Activated T-helper 2 cell treated with anti-CD3 and anti-CD28 coated beads, Interferon-gamma antibody, Interleukin-2, Interleukin-4, amounts not matched to agents 10 μg/mL and 5 μg/mL and 100 μg/mL, durations not matched to agents 14 hours and 24 hours and 36 hours (primary cell): ENCODE data around the gene CPNE1. TPM values are rescaled to one million over a fixed set of nuclear protein-coding genes. Genes with fewer than 3 reads are reported as not detected.

Source experiments
- DNase-seq: peaks from one replicate; pipeline ENCODE4 v3.0.0; 2021; ENCODE audit warnings: low spot score
- H3K27ac Mint-ChIP-seq: one replicate; pipeline ENCODE4 v1.8.0; 2021; ENCODE audit warnings: mixed read lengths
- H3K27me3 Mint-ChIP-seq: one replicate; pipeline ENCODE4 v1.8.0; 2021; ENCODE audit warnings: low read depth, mixed read lengths
- H3K36me3 Mint-ChIP-seq: one replicate; pipeline ENCODE4 v1.8.0; 2021; ENCODE audit warnings: low read depth, mixed read lengths
- H3K4me1 Mint-ChIP-seq: one replicate; pipeline ENCODE4 v1.8.0; 2021; ENCODE audit warnings: low read depth, mixed read lengths
- H3K4me3 Mint-ChIP-seq: one replicate; pipeline ENCODE4 v1.8.0; 2021; ENCODE audit warnings: low read depth, mild to moderate bottlenecking, moderate library complexity, mixed read lengths
- H3K9me3 Mint-ChIP-seq: one replicate; pipeline ENCODE4 v1.8.0; 2021; ENCODE audit warnings: mixed read lengths
- intact Hi-C: fragments of 100-400 bp; cut with micrococcal nuclease; formaldehyde crosslinking; loops from one replicate; pipeline ENCODE4 v1.15.1; 2023
- total RNA-seq: library from RNA; stranded (reverse); gene quantifications from 2 replicates; pipeline ENCODE4 v1.2.3, GENCODE V29; 2022

CPNE1 gene
- total RNA-seq, 1 donor from 2014 or later = 347 TPM

- H3K27me3 Mint-ChIP-seq = no peaks in the 10 kb centered on the region
- H3K27ac Mint-ChIP-seq = peak overlapping the region; percentile 87
- peaks cover 22% of the 10 kb centered on the region for H3K4me1 Mint-ChIP-seq
- intact Hi-C loops = loop anchor here (1.0 to 10.0 kb wide), 7 partner anchors 41 to 527 kb away; partner anchors contain the start of genes NFS1, PHF20, RBM39 and ROMO1
- DNase-seq = peak; percentile 72
- H3K4me3 Mint-ChIP-seq = peak overlapping the region; percentile 84
- no peaks in the 10 kb centered on the region for H3K9me3 Mint-ChIP-seq
- peaks cover 6% of the 10 kb centered on the region for H3K36me3 Mint-ChIP-seq
Measured at GRCh38 chr20:35619196-35620095, 45.3 kb downstream of the CPNE1 start.

DNA sequence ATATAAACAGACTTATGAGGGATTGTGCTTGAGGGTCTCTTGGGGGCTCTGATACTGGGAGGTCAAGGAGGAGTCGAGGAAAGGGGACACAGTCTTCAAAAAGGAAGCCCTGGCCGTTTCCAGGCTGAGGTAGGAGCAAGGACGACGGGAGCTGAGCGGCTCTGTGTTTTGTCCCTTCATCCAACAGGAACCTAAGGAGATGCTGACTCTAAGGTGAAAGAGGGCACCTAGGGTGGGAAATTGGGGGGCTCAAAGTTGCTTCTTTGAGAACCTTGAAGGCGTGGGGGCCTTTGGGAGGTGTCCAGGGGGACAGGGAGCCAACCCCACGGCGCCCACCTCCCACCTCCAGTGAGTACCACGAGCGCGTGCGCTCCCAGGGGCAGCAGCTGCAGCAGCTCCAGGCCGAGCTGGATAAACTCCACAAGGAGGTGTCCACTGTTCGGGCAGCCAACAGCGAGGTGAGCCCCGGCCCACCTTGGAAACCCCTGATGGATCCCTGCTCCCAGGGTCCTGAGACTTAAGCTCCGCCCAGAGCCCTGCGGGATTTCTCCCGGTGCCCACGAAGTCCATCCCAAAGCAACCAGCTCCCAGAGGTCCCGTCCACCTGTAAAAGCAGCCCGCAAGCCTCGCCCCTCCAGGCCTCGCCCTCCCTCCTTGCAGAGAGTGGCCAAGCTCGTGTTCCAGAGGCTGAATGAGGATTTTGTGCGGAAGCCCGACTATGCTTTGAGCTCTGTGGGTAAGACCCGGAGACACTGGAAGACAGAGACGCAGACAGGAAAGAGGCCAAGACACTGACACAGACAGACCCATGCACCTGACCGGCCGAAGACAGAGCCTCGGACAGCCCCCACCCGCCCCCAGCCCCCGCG lies 46.2 kb downstream of the CPNE1 start:
- peaks cover 22% of the 10 kb centered on the region for H3K4me1 Mint-ChIP-seq
- H3K27ac Mint-ChIP-seq = peak overlapping the region; percentile 88
- no peaks in the 10 kb centered on the region for H3K9me3 Mint-ChIP-seq
- intact Hi-C loops = loop anchor here (1.0 to 10.0 kb wide), 7 partner anchors 42 to 526 kb away; partner anchors contain the start of genes NFS1, PHF20, RBM39 and ROMO1
- H3K4me3 Mint-ChIP-seq = peak overlapping the region; percentile 84
- no peaks in the 10 kb centered on the region for H3K27me3 Mint-ChIP-seq
- peaks cover 6% of the 10 kb centered on the region for H3K36me3 Mint-ChIP-seq
- no peak for DNase-seq

DNA sequence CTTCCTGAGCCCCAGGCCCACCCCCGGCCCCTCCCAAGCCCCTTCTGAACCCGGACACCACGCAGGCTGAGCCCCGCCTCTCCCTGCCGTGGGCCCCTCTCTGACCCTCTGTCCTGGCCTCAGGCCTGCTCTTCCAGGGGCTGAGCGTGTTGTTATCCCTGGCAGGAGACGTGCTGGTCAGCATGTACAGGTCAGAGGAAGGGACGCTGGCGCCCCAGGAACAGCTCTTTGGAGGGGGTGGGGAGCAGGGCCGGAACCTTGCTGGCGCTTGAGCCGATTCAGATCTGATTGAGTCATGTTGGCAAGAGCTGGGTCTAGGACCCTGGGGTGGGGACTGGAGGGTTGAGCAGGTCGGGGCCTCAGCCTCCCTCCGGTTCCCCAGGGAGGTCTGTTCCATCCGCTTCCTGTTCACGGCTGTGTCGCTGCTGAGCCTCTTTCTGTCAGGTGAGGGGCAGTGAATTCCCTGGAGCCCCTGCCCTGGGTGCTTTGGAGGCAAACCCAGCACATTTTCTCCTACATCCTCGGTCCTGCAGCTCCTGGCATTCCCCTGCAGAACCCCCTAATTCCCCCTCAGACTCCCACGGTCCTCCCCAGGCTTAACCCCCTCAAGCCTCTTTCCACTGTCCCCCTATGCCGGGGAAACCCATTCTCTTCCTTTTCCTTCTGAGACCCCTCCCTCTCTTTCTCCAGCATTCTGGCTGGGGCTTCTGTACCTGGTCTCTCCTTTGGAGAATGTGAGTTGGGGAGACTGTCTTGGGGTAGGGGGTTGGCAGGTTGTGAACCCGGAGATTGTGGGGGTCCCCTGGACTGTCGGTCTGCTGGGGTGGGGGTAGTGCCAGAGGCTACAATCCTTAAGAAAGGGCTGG lies 47.1 kb downstream of the CPNE1 start:
- intact Hi-C loops = loop anchor here (2.0 to 10.0 kb wide), 6 partner anchors 75 to 525 kb away; partner anchors contain the start of genes ERGIC3, NFS1, PHF20 and ROMO1
- H3K27me3 Mint-ChIP-seq = no peaks in the 10 kb centered on the region
- H3K36me3 Mint-ChIP-seq = peaks cover 6% of the 10 kb centered on the region
- H3K27ac Mint-ChIP-seq = peak overlapping the region; percentile 88
- peak; percentile 28 for DNase-seq
- no peaks in the 10 kb centered on the region for H3K9me3 Mint-ChIP-seq
- peak overlapping the region; percentile 84 for H3K4me3 Mint-ChIP-seq
- peaks cover 22% of the 10 kb centered on the region for H3K4me1 Mint-ChIP-seq

DNA sequence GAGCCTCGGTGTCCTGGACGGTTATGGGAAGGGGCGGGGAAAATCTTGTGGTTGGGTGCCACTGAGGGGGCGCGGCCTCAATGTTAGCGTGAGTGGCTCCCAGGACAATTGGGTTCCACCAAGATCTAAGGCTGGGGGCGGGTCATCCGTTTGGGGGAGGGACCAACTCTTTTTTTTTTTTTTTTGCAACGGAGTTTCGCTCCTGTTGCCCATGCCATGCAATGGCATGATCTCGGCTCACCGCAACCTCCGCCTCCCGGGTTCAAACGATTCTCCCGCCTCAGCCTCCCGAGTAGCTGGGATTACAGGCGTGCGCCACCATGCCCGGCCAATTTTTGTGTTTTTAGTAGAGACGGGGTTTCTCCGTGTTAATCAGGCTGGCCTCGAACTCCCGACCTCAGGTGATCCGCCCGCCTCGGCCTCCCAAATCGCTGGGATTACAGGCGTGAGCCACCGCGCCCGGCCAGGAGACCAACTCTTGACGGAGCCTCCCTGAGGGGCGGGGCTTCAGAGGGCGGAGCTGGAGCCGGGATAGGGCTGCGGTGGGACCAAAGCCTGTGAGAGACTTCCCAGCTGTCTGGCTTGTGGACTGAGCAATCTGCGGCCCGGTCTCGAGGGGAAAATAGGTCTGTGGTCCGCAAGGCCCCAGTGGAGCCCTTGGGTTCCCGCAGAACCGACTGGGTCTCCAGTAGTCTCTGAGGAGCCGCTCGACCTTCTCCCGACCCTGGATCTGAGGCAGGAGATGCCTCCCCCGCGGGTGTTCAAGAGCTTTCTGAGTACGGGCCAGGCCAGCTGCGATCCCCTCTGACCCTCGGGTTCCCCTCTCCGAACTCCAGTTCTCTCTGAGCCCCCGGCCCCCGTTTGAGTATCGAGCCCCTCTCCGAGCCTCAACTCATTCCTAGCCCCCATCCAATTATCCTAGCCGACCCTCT lies 48.0 kb downstream of the CPNE1 start:
- peak; percentile 54 for DNase-seq
- H3K27ac Mint-ChIP-seq = peak overlapping the region; percentile 88
- H3K9me3 Mint-ChIP-seq = no peaks in the 10 kb centered on the region
- peaks cover 22% of the 10 kb centered on the region for H3K4me1 Mint-ChIP-seq
- H3K27me3 Mint-ChIP-seq = no peaks in the 10 kb centered on the region
- peaks cover 4% of the 10 kb centered on the region for H3K36me3 Mint-ChIP-seq
- intact Hi-C loops = loop anchor here (1.0 to 10.0 kb wide), 6 partner anchors 48 to 524 kb away; partner anchors contain the start of genes CPNE1, ERGIC3, PHF20 and RBM12
- peak overlapping the region; percentile 84 for H3K4me3 Mint-ChIP-seq

- DNase-seq = peak; percentile 98
- Mint-ChIP-seq H3K4me3 (peak within 1 kb of the TSS; percentile 84), H3K9me3 (no peaks in the 10 kb centered on the region), H3K27ac (peak within 1 kb of the TSS; percentile 92), H3K4me1 (peaks cover 22% of the 10 kb centered on the region), H3K27me3 (no peaks in the 10 kb centered on the region), H3K36me3 (no peaks in the 10 kb centered on the region)
- intact Hi-C loops = loop anchor here (1.0 to 10.0 kb wide), 7 partner anchors 48 to 524 kb away; partner anchors contain the start of genes CEP250, CPNE1, ERGIC3 and PHF20
Measured at GRCh38 chr20:35615667-35616464, 48.8 kb downstream of the CPNE1 start, which contains the start of gene SPAG4. Gene SPAG4, plus strand, starts transcription at chr20:35615829. Its CDS starts 175 bp downstream, at chr20:35616004.

GRCh38 chr20:35611482-35611881 lies 53.2 kb downstream of the CPNE1 start:
- peaks cover 2% of the 10 kb centered on the region for H3K4me1 Mint-ChIP-seq
- intact Hi-C loops = loop anchor here (10.0 kb wide), 1 partner anchor 273 kb away; no protein-coding TSS in a partner anchor
- no peaks in the 10 kb centered on the region for H3K27me3 Mint-ChIP-seq
- H3K4me3 Mint-ChIP-seq = no peak overlapping the region
- H3K36me3 Mint-ChIP-seq = no peaks in the 10 kb centered on the region
- no peaks in the 10 kb centered on the region for H3K9me3 Mint-ChIP-seq
- no peak for DNase-seq
- H3K27ac Mint-ChIP-seq = no peak overlapping the region

- H3K4me3 Mint-ChIP-seq = no peak overlapping the region
- DNase-seq = no peak
- intact Hi-C loops = loop anchor here (10.0 kb wide), 1 partner anchor 274 kb away; no protein-coding TSS in a partner anchor
- no peaks in the 10 kb centered on the region for H3K27me3 Mint-ChIP-seq
- H3K27ac Mint-ChIP-seq = no peak overlapping the region
- peaks cover 2% of the 10 kb centered on the region for H3K4me1 Mint-ChIP-seq
- H3K36me3 Mint-ChIP-seq = no peaks in the 10 kb centered on the region
- H3K9me3 Mint-ChIP-seq = no peaks in the 10 kb centered on the region
Measured at GRCh38 chr20:35610833-35611427, 53.8 kb downstream of the CPNE1 start.

DNA sequence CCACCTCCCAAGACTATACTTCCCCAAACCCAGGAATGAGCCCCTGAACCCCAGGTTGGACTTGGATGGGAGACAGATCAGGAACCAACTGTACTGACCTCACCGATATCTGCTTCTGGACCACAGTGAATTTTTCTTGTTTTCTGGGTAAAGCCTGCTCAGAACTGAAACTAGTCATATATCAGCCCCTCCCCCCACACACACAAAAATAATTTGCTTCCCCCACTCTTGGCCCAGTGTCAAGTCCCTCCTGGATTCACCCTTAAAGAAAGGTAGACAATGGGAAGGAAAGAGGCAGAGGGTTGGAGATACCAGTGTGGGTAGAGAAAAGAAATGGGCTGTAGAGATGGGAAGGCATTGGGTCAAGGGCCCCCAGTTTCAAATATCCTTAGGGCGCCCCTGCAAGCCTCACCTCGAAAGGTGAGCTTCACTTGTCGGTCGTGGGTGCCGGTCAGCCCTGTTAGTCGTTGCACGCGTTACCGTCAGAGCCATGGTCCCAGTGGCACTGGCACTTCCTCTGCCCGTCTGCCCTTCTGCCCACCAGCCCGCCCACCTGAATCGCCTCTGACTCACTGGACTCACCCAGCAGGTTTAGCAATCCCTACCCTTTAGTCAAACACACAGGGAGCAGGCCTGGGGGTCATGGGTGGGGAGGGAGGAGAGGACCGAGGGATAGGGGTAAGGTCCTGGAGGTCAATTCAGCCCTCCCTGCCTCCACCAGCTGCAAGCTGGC lies 57.5 kb downstream of the CPNE1 start:
- intact Hi-C loops = no loop called here
- Mint-ChIP-seq H3K9me3 (no peaks in the 10 kb centered on the region), H3K36me3 (no peaks in the 10 kb centered on the region), H3K4me3 (no peak overlapping the region), H3K27ac (no peak overlapping the region), H3K4me1 (peaks cover 2% of the 10 kb centered on the region), H3K27me3 (peaks cover 11% of the 10 kb centered on the region)
- no peak for DNase-seq

DNA sequence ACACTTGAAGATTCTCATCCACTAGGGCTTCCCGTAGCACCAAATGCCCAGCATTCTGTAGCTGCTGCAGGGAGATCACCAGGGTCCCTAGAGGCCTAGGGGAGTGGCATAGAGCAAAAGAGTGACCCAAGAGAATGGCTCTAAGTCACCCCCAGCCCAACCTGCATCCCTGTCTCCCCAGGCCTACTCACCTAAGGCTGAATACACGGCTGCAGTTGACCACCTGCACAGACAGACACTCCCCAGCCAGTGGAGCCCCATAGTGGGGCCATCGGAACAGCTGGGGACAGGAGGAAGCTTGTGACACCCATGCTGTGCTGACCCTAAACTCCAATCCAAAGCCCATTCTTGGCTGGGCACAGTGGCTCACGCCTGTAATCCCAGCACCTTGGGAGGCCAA lies 58.6 kb downstream of the CPNE1 start:
- H3K36me3 Mint-ChIP-seq = no peaks in the 10 kb centered on the region
- H3K4me1 Mint-ChIP-seq = peaks cover 6% of the 10 kb centered on the region
- H3K4me3 Mint-ChIP-seq = no peak overlapping the region
- H3K27ac Mint-ChIP-seq = no peak overlapping the region
- H3K27me3 Mint-ChIP-seq = peaks cover 18% of the 10 kb centered on the region
- H3K9me3 Mint-ChIP-seq = no peaks in the 10 kb centered on the region
- no peak for DNase-seq
- intact Hi-C loops = no loop called here

GRCh38 chr20:35604449-35604747 lies 60.3 kb downstream of the CPNE1 start:
- Mint-ChIP-seq H3K27me3 (peaks cover 29% of the 10 kb centered on the region), H3K4me3 (no peak overlapping the region), H3K27ac (no peak overlapping the region), H3K9me3 (no peaks in the 10 kb centered on the region), H3K4me1 (peaks cover 10% of the 10 kb centered on the region), H3K36me3 (no peaks in the 10 kb centered on the region)
- no peak for DNase-seq
- intact Hi-C loops = loop anchor here (5.0 kb wide), 2 partner anchors 93 to 348 kb away; partner anchors contain the start of genes NFS1, ROMO1 and SCAND1
